Activated CD4-positive, alpha-beta T cell treated with anti-CD3 and anti-CD28 coated beads for 36 hours (primary cell): ENCODE data around the gene HS3ST2. TPM values are rescaled to one million over a fixed set of nuclear protein-coding genes. Genes with fewer than 3 reads are reported as not detected.

Source experiments
- ATAC-seq: fragments of 200-7000 bp; cut with Tn5 transposase; one replicate; pipeline ENCODE4 v1.10.0; 2021; ENCODE audit warnings: mild to moderate bottlenecking, moderate library complexity
- CTCF ChIA-PET: fragments of 350-600 bp; sonication (Branson Sonifier 250); formaldehyde crosslinking; loops from one replicate; lab custom pipeline; 2021; ENCODE audit warnings: antibody characterized with exemption; lab: Charles Lee
- POLR2A ChIA-PET: fragments of 350-600 bp; sonication (Branson Sonifier 250); formaldehyde crosslinking; loops from one replicate; lab custom pipeline; 2021; ENCODE audit warnings: antibody characterized with exemption, inconsistent platforms; lab: Charles Lee
- DNase-seq: peaks from one replicate; pipeline ENCODE4 v3.0.0-alpha.2; 2020
- H3K27ac Mint-ChIP-seq: one replicate; pipeline ENCODE4 v1.8.0; 2021; ENCODE audit warnings: mixed read lengths
- H3K27me3 Mint-ChIP-seq: one replicate; pipeline ENCODE4 v1.8.0; 2021; ENCODE audit warnings: mixed read lengths
- H3K36me3 Mint-ChIP-seq: one replicate; pipeline ENCODE4 v1.8.0; 2021; ENCODE audit warnings: low read depth, mixed read lengths
- H3K4me1 Mint-ChIP-seq: one replicate; pipeline ENCODE4 v1.8.0; 2021; ENCODE audit warnings: mixed read lengths
- H3K4me3 Mint-ChIP-seq: one replicate; pipeline ENCODE4 v1.8.0; 2021; ENCODE audit warnings: mild to moderate bottlenecking, moderate library complexity, mixed read lengths
- H3K9me3 Mint-ChIP-seq: one replicate; pipeline ENCODE4 v1.8.0; 2021; ENCODE audit warnings: low read depth, mixed read lengths
- intact Hi-C, 2 experiments: fragments of 100-400 bp; cut with DNase I in 1 of 2; cut with micrococcal nuclease in 1 of 2; formaldehyde crosslinking; loops; one replicate each; pipeline versions ENCODE4 v1.14.2 to v1.15.1; 2022 to 2024; cut with DNase I, micrococcal nuclease
- total RNA-seq, 2 experiments: library from RNA; stranded (reverse); gene quantifications; one replicate each; pipeline ENCODE4 v1.2.3, GENCODE V29; 2021

HS3ST2 gene
- total RNA-seq, 2 experiments from 2014 or later: not detected

DNA sequence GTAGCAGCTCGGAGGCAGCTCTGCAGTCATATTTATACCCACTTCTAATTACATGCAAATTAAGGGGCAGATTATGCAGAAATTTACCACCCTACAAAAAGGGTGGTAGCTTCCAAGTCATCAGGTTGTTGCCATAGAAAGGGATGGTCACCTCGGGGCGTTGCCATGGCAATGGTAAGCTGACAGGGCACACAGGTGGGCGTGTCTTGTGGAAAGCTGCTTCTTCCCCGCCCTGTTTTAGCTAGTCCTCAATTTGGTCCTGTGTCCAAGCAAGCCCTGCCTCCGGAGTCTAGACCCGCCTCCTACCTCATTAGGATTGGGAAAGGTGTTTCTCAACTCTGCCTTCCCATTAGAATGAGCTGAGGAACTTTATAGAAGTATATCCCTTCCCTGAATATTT lies 98.7 kb downstream of the HS3ST2 start:
- DNase-seq: no peak
- H3K27me3 Mint-ChIP-seq: peaks cover 5% of the 10 kb centered on the region
- POLR2A ChIA-PET: no interaction called here
- H3K4me1 Mint-ChIP-seq: no peaks in the 10 kb centered on the region
- no peaks in the 10 kb centered on the region for H3K36me3 Mint-ChIP-seq
- no peak for ATAC-seq
- no peak overlapping the region for H3K4me3 Mint-ChIP-seq
- H3K9me3 Mint-ChIP-seq: no peaks in the 10 kb centered on the region
- intact Hi-C loops: no loop called here
- H3K27ac Mint-ChIP-seq: no peak overlapping the region
- CTCF ChIA-PET: no interaction called here

GRCh38 chr16:22915003-22915402 lies 101.0 kb downstream of the HS3ST2 start:
- H3K9me3 Mint-ChIP-seq: no peaks in the 10 kb centered on the region
- H3K4me1 Mint-ChIP-seq: no peaks in the 10 kb centered on the region
- CTCF ChIA-PET: no interaction called here
- intact Hi-C loops: no loop called here
- H3K27me3 Mint-ChIP-seq: peaks cover 5% of the 10 kb centered on the region
- no peak overlapping the region for H3K27ac Mint-ChIP-seq
- DNase-seq (no peak), ATAC-seq (no peak)
- no peaks in the 10 kb centered on the region for H3K36me3 Mint-ChIP-seq
- POLR2A ChIA-PET: no interaction called here
- no peak overlapping the region for H3K4me3 Mint-ChIP-seq

GRCh38 chr16:22923491-22923890 lies 109.5 kb downstream of the HS3ST2 start:
- intact Hi-C loops: no loop called here
- DNase-seq (no peak), ATAC-seq (no peak)
- ChIA-PET CTCF (no interaction called here), POLR2A (interaction anchor here (0.5 kb wide), 1 partner anchor 268 kb away, joined by 3 read pairs; no protein-coding TSS in a partner anchor)
- Mint-ChIP-seq H3K4me1 (no peaks in the 10 kb centered on the region), H3K4me3 (no peak overlapping the region), H3K27me3 (peaks cover 11% of the 10 kb centered on the region), H3K9me3 (no peaks in the 10 kb centered on the region), H3K27ac (no peak overlapping the region), H3K36me3 (no peaks in the 10 kb centered on the region)

GRCh38 chr16:22924492-22924891 lies 110.5 kb downstream of the HS3ST2 start:
- no peaks in the 10 kb centered on the region for H3K4me1 Mint-ChIP-seq
- no peak overlapping the region for H3K4me3 Mint-ChIP-seq
- ChIA-PET CTCF (no interaction called here), POLR2A (no interaction called here)
- H3K27ac Mint-ChIP-seq: no peak overlapping the region
- DNase-seq (no peak), ATAC-seq (no peak)
- intact Hi-C loops: no loop called here
- no peaks in the 10 kb centered on the region for H3K36me3 Mint-ChIP-seq
- peaks cover 11% of the 10 kb centered on the region for H3K27me3 Mint-ChIP-seq
- no peaks in the 10 kb centered on the region for H3K9me3 Mint-ChIP-seq

DNA sequence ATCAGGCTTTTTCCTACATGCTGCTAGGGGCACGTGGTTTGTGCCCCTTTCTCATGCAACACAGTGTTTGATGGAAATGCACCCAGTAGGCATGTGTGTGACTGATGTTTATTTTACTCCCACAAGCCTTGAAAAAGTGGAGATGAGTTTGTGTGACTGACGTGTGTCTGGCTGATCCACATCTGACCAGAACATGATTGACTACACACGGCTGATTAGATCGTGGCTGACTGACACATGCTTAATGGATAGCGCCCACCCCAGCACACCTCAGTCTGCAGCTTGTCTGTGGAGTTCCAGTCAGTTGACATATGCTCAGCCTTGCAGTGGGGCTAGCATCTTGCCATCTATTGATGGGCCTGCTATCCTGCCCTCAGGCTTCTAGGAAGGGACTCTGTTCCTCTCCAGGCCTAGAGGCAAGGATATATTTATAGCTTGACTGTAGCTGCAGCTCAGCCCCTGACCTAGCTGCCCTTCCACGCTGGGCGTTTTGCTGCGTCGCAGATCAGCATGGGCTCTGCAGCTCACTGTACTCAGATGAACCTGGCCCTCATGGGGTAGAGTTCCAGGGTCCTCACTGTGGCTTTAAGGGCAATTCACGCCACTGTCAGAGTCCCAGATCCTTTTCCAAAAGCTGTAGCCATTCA lies 112.3 kb downstream of the HS3ST2 start:
- Mint-ChIP-seq H3K36me3 (no peaks in the 10 kb centered on the region), H3K4me3 (no peak overlapping the region), H3K27me3 (peaks cover 11% of the 10 kb centered on the region), H3K27ac (no peak overlapping the region), H3K9me3 (no peaks in the 10 kb centered on the region), H3K4me1 (no peaks in the 10 kb centered on the region)
- intact Hi-C loops: no loop called here
- DNase-seq (no peak), ATAC-seq (no peak)
- POLR2A ChIA-PET: no interaction called here
- CTCF ChIA-PET: interaction anchor here (1.4 kb wide), 1 partner anchor 134 kb away, joined by 3 read pairs; no protein-coding TSS in a partner anchor

DNA sequence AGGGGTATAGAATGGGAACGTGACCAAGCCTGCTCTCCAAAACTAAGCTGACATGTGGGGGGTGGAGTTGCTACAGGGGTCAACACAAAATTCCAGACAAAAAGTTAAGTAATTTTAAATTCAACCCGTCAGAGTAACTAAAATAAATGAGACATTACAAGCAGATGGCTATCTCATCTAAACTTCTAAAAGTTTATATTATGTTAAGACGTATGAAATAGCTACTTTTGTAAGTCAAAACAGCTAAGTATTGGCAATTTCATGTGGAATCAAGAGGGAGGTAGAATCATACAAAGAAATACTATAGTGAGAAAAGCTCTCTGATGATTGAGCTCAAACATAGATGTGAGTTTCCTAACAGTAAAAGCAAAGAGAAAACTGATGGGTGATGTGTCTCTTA lies 113.3 kb downstream of the HS3ST2 start:
- no peak for DNase-seq
- no peaks in the 10 kb centered on the region for H3K36me3 Mint-ChIP-seq
- no peaks in the 10 kb centered on the region for H3K4me1 Mint-ChIP-seq
- POLR2A ChIA-PET: no interaction called here
- ATAC-seq: no peak
- H3K4me3 Mint-ChIP-seq: no peak overlapping the region
- H3K27ac Mint-ChIP-seq: no peak overlapping the region
- CTCF ChIA-PET: interaction anchor here (0.6 to 1.4 kb wide), 2 partner anchors 133 to 247 kb away, joined by 3 read pairs; no protein-coding TSS in a partner anchor
- intact Hi-C loops: no loop called here
- H3K9me3 Mint-ChIP-seq: no peaks in the 10 kb centered on the region
- H3K27me3 Mint-ChIP-seq: peaks cover 17% of the 10 kb centered on the region

DNA sequence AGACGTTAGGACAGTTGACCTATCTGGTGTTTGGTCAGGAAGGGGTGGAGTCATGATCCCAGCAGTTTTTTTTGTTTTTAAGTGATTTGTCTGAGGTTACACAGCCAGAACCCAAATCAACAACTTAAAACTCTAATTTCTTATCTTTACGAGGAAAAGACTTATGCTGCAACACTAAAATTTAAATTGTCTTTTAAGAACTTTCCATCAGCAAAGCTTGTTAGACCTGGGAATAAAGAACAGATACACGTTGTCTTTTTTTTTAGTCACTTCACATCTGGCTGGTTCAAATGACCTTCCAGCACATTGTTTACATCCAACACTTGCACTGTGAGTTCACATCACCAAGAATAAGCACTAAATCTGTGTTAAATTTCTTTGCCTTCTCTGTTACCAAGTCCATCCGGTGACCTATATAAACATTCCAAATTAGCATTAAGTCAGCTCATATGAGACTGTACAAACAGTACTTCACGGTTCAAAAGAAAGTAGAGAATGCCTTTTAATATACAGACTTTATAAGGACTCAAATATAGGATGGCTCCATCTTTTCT lies 115.0 kb downstream of the HS3ST2 start:
- no peaks in the 10 kb centered on the region for H3K9me3 Mint-ChIP-seq
- intact Hi-C loops: no loop called here
- H3K4me3 Mint-ChIP-seq: no peak overlapping the region
- POLR2A ChIA-PET: no interaction called here
- no peaks in the 10 kb centered on the region for H3K36me3 Mint-ChIP-seq
- H3K27me3 Mint-ChIP-seq: peaks cover 21% of the 10 kb centered on the region
- no peaks in the 10 kb centered on the region for H3K4me1 Mint-ChIP-seq
- H3K27ac Mint-ChIP-seq: no peak overlapping the region
- no peak for ATAC-seq
- DNase-seq: no peak
- CTCF ChIA-PET: interaction anchor here (0.6 kb wide), 1 partner anchor 109 kb away, joined by 3 read pairs; no protein-coding TSS in a partner anchor

- Mint-ChIP-seq H3K27ac (no peak overlapping the region), H3K9me3 (no peaks in the 10 kb centered on the region), H3K4me3 (no peak overlapping the region), H3K4me1 (no peaks in the 10 kb centered on the region), H3K27me3 (peaks cover 23% of the 10 kb centered on the region), H3K36me3 (no peaks in the 10 kb centered on the region)
- intact Hi-C loops: no loop called here
- no peak for ATAC-seq
- no peak for DNase-seq
- POLR2A ChIA-PET: no interaction called here
- CTCF ChIA-PET: interaction anchor here (0.6 kb wide), 1 partner anchor 109 kb away, joined by 3 read pairs; no protein-coding TSS in a partner anchor
Measured at GRCh38 chr16:22929461-22929860, 115.5 kb downstream of the HS3ST2 start.

DNA sequence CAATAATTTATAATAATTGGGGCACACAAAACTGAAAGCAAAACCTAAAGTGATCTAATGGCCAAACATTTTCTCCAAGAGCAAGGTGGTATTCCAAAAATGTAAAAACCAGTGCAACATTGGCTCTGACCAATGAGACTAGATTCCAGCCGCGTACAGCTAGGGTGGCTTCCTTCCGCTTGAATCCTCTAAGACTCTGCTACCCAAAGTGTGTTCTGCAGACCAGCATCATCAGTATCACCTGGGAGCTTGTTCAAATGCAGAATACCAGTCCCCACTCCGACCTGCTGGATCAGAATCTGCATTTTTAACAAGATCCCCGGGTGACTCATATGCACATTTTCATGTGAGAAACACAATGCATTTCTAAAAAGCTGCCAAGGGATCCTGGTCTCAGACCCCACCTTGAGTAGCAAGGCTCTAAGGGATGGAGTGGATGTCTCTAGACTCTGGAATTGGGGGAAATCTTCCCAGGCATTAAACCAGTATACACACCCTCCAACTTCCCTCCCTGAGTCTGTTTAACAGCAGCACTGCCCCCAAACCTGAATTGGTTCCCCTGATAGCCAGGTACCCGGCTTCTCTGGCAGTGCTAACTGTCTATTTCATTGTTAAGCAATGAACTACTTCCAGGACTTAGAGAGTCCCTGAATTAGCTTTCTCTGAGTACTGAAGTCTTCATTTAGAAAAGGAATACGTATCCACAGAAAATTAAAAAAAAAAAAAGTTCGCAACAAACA lies 118.2 kb downstream of the HS3ST2 start:
- ChIA-PET CTCF (interaction anchor here (0.6 to 1.3 kb wide), 2 partner anchors 20 to 854 kb away, joined by 3 to 4 read pairs; no protein-coding TSS in a partner anchor), POLR2A (no interaction called here)
- Mint-ChIP-seq H3K4me1 (no peaks in the 10 kb centered on the region), H3K27ac (no peak overlapping the region), H3K9me3 (no peaks in the 10 kb centered on the region), H3K36me3 (no peaks in the 10 kb centered on the region), H3K27me3 (peaks cover 27% of the 10 kb centered on the region), H3K4me3 (no peak overlapping the region)
- intact Hi-C loops: no loop called here
- DNase-seq (no peak), ATAC-seq (no peak)

DNA sequence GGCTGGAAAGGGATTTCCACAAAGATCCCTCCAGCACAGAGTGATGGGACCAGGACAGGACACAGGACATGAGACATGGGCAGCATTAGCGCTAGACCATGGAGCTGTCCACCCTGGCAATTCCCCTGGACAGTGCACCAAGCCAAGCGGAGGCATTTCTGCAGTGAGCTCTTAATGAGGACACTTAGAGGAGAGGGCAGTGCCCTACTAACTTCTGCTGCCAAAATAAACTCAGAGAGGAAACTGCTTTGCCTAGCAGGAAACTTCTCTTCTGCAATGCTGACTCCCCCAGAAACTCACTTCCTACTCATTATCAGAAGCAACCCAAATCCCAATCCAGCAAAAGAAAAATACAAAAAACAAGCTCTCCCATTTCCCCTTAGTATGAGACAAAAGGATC lies 119.2 kb downstream of the HS3ST2 start:
- DNase-seq (no peak), ATAC-seq (no peak)
- ChIA-PET POLR2A (no interaction called here), CTCF (interaction anchor here (0.6 to 0.7 kb wide), 2 partner anchors 855 to 1670 kb away, joined by 3 to 4 read pairs; no protein-coding TSS in a partner anchor)
- intact Hi-C loops: no loop called here
- no peak overlapping the region for H3K4me3 Mint-ChIP-seq
- no peaks in the 10 kb centered on the region for H3K9me3 Mint-ChIP-seq
- peaks cover 25% of the 10 kb centered on the region for H3K27me3 Mint-ChIP-seq
- no peaks in the 10 kb centered on the region for H3K4me1 Mint-ChIP-seq
- no peak overlapping the region for H3K27ac Mint-ChIP-seq
- no peaks in the 10 kb centered on the region for H3K36me3 Mint-ChIP-seq

GRCh38 chr16:22934786-22935185 lies 120.8 kb downstream of the HS3ST2 start:
- intact Hi-C loops: no loop called here
- Mint-ChIP-seq H3K4me3 (no peak overlapping the region), H3K36me3 (no peaks in the 10 kb centered on the region), H3K4me1 (no peaks in the 10 kb centered on the region), H3K9me3 (no peaks in the 10 kb centered on the region), H3K27me3 (peaks cover 28% of the 10 kb centered on the region), H3K27ac (no peak overlapping the region)
- no peak for ATAC-seq
- no peak for DNase-seq
- ChIA-PET POLR2A (no interaction called here), CTCF (interaction anchor here (1.2 kb wide), 1 partner anchor 21 kb away, joined by 3 read pairs; no protein-coding TSS in a partner anchor)
